A673 (cell line): ENCODE measurements around the gene WHAMM. TPM values are rescaled to one million over a fixed set of nuclear protein-coding genes. Genes with fewer than 3 reads are reported as not detected.

ENCODE experiments used
- BruUV-seq: library from RNA; stranded (reverse); fragments of 400-500 nt; replicated peaks from 2 replicates; lab custom pipeline; 2021; lab: Mats Ljungman, UMichigan
- CTCF ChIA-PET: fragments of 300-600 bp; sonication (Branson Sonifier 250); formaldehyde crosslinking; loops from one replicate; lab custom pipeline; 2022; ENCODE audit warnings: antibody characterized with exemption; lab: Charles Lee
- POLR2A ChIA-PET: fragments of 300-600 bp; sonication (Branson Sonifier 250); formaldehyde crosslinking; loops from one replicate; lab custom pipeline; 2022; ENCODE audit warnings: antibody characterized with exemption; ENCODE audit not compliant: low non-redundant PET; lab: Charles Lee
- DNase-seq: peaks from one replicate; pipeline ENCODE4 v3.0.0-alpha.2; 2015; ENCODE audit warnings: low spot score
- H3K27ac ChIP-seq: fragments of 200-600 bp; sonication (generic); 2 replicates; pipeline ENCODE4 v1.5.1; 2016; ENCODE audit warnings: mixed run types, low read depth, mild to moderate bottlenecking, mixed read lengths, antibody characterized with exemption, low read length; ENCODE audit not compliant: poor library complexity, severe bottlenecking
- H3K27me3 ChIP-seq: fragments of 200-600 bp; sonication (generic); replicated peaks from 2 replicates; pipeline ENCODE4 v1.6.1; 2017; ENCODE audit warnings: mixed run types, low read depth, mild to moderate bottlenecking, mixed read lengths, antibody characterized with exemption, low read length; ENCODE audit not compliant: insufficient read depth, poor library complexity
- H3K36me3 ChIP-seq: fragments of 200-600 bp; sonication (generic); 2 replicates; pipeline ENCODE4 v1.6.1; 2016; ENCODE audit warnings: mixed run types, mild to moderate bottlenecking, mixed read lengths, antibody characterized with exemption, low read length; ENCODE audit not compliant: insufficient read depth, poor library complexity, severe bottlenecking
- H3K4me1 ChIP-seq: fragments of 200-600 bp; sonication (generic); 2 replicates; pipeline ENCODE4 v1.6.1; 2017; ENCODE audit warnings: mixed run types, mild to moderate bottlenecking, mixed read lengths, antibody characterized with exemption, low read length; ENCODE audit not compliant: insufficient read depth, poor library complexity, severe bottlenecking
- H3K4me3 ChIP-seq: fragments of 200-600 bp; sonication (generic); 2 replicates; pipeline ENCODE4 v1.5.1; 2016; ENCODE audit warnings: low read depth, mixed run types, mild to moderate bottlenecking, mixed read lengths, low read length; ENCODE audit not compliant: poor library complexity, severe bottlenecking
- H3K9me3 ChIP-seq: fragments of 200-600 bp; sonication (generic); 2 replicates; pipeline ENCODE4 v1.6.1; 2016; ENCODE audit warnings: mixed run types, low read depth, mild to moderate bottlenecking, mixed read lengths, antibody characterized with exemption, low read length; ENCODE audit not compliant: poor library complexity, severe bottlenecking
- CTCF ChIP-seq: fragments of 300-800, 200-600 bp; sonication (generic); conservative IDR thresholded peaks from 2 replicates; pipeline ENCODE4 v1.5.1; 2017; ENCODE audit warnings: low read depth, mild to moderate bottlenecking, antibody characterized with exemption, low read length, moderate library complexity, mixed read lengths
- EZH2 ChIP-seq: fragments of 200-600 bp; sonication (generic); IDR thresholded peaks from 2 replicates; pipeline ENCODE4 v1.6.1; 2017; ENCODE audit warnings: borderline replicate concordance, low read depth, mild to moderate bottlenecking, mixed read lengths, antibody characterized with exemption, low read length; ENCODE audit not compliant: poor library complexity, severe bottlenecking
- intact Hi-C: fragments of 100-400 bp; cut with micrococcal nuclease; formaldehyde crosslinking; loops from one replicate; pipeline ENCODE4 v1.10.0; 2022; ENCODE audit not compliant: unreplicated experiment
- total RNA-seq: library from RNA; stranded (reverse); gene quantifications from 2 replicates; pipeline ENCODE4 v1.2.3, GENCODE V29; 2021

WHAMM gene
- total RNA-seq, 1 experiment from 2014 or later: 5.1 TPM

GRCh38 chr15:82793737-82794136 lies 15.7 kb upstream of the WHAMM start:
- ChIA-PET CTCF (no interaction called here), POLR2A (no interaction called here)
- intact Hi-C loops: no loop called here
- Histone ChIP-seq H3K27ac (no peak overlapping the region), H3K27me3 (no peaks in the 10 kb centered on the region), H3K9me3 (peaks cover 4% of the 10 kb centered on the region), H3K4me3 (no peak overlapping the region), H3K4me1 (no peaks in the 10 kb centered on the region), H3K36me3 (no peaks in the 10 kb centered on the region)
- BruUV-seq: no TSS peak
- DNase-seq: no peak
- TF ChIP-seq CTCF (no peak), EZH2 (no peak)

- DNase-seq: no peak
- no peak overlapping the region for H3K27ac ChIP-seq
- intact Hi-C loops: no loop called here
- CTCF ChIA-PET: no interaction called here
- H3K9me3 ChIP-seq: peaks cover 4% of the 10 kb centered on the region
- no peaks in the 10 kb centered on the region for H3K4me1 ChIP-seq
- BruUV-seq: no TSS peak
- H3K4me3 ChIP-seq: no peak overlapping the region
- peaks cover 4% of the 10 kb centered on the region for H3K27me3 ChIP-seq
- H3K36me3 ChIP-seq: no peaks in the 10 kb centered on the region
- POLR2A ChIA-PET: no interaction called here
- TF ChIP-seq CTCF (no peak), EZH2 (no peak)
These were observed 11.3 kb upstream of the WHAMM start for GRCh38 chr15:82798104-82798503.

GRCh38 chr15:82798531-82799166 lies 10.8 kb upstream of the WHAMM start:
- no peak for DNase-seq
- H3K4me3 ChIP-seq: no peak overlapping the region
- no peaks in the 10 kb centered on the region for H3K4me1 ChIP-seq
- BruUV-seq: no TSS peak
- intact Hi-C loops: no loop called here
- no peaks in the 10 kb centered on the region for H3K36me3 ChIP-seq
- peaks cover 4% of the 10 kb centered on the region for H3K27me3 ChIP-seq
- H3K27ac ChIP-seq: no peak overlapping the region
- TF ChIP-seq CTCF (no peak), EZH2 (no peak)
- ChIA-PET POLR2A (no interaction called here), CTCF (interaction anchor here (0.7 kb wide), 1 partner anchor 14 kb away, joined by 3 read pairs; no protein-coding TSS in a partner anchor)
- peaks cover 4% of the 10 kb centered on the region for H3K9me3 ChIP-seq
